Kidney epithelial cell (primary cell): Measurements from ENCODE around the gene MMD2. TPM values are rescaled to one million over a fixed set of nuclear protein-coding genes. Genes with fewer than 3 reads are reported as not detected.
"Not testable (repeated sequence)": the region's sequence is repeated elsewhere in the genome, so short reads cannot be mapped to it uniquely, and the experiment has no call there.

ENCODE experiments used
- DNase-seq: peaks from one replicate; pipeline ENCODE4 v3.0.0-alpha.2; 2010; ENCODE audit warnings: low read depth
- H3K27me3 ChIP-seq: 2 replicates; pipeline ENCODE4 v1.6.0; 2011; ENCODE audit warnings: low read length; ENCODE audit not compliant: control insufficient read depth, insufficient read depth
- H3K36me3 ChIP-seq: 2 replicates; pipeline ENCODE4 v1.5.1; 2011; ENCODE audit warnings: low read length; ENCODE audit not compliant: control insufficient read depth, insufficient read depth
- H3K4me3 ChIP-seq: 2 replicates; pipeline ENCODE4 v1.5.1; 2011; ENCODE audit warnings: low read depth, mild to moderate bottlenecking, control low read depth, low read length
- CTCF ChIP-seq: IDR thresholded peaks from 2 replicates; pipeline ENCODE4 v1.5.1; 2011; ENCODE audit warnings: mild to moderate bottlenecking, moderate library complexity, low read length, control low read depth, inconsistent platforms; ENCODE audit not compliant: insufficient read depth, poor library complexity, severe bottlenecking
- total RNA-seq: library from RNA; depleted of rRNA; stranded (reverse); fragments of >200 nt; gene quantifications from 2 replicates; pipeline ENCODE4 v1.2.3, GENCODE V29; 2015

Gene MMD2
- total RNA-seq, 1 donor from 2014 or later = not detected

- DNase-seq = peak; percentile 48
- peak; percentile 82 for TF ChIP-seq CTCF
- no peaks in the 10 kb centered on the region for H3K36me3 ChIP-seq
- no peaks in the 10 kb centered on the region for H3K27me3 ChIP-seq
- peak overlapping the region; percentile 88 for H3K4me3 ChIP-seq
Measured at GRCh38 chr7:4973728-4974198, 14.8 kb upstream of the MMD2 start.

GRCh38 chr7:4972446-4972845, 13.5 kb upstream of the MMD2 start:
- not testable (repeated sequence) for H3K27me3 ChIP-seq, DNase-seq, H3K36me3 ChIP-seq, H3K4me3 ChIP-seq

GRCh38 chr7:4965295-4966022, 6.5 kb upstream of the MMD2 start:
- Histone ChIP-seq H3K36me3 (no peaks in the 10 kb centered on the region), H3K4me3 (no peak overlapping the region), H3K27me3 (peaks cover 5% of the 10 kb centered on the region)
- DNase-seq = no peak
- TF ChIP-seq CTCF = no peak

- DNase-seq = no peak
- Histone ChIP-seq H3K36me3 (no peaks in the 10 kb centered on the region), H3K4me3 (no peak overlapping the region), H3K27me3 (peaks cover 9% of the 10 kb centered on the region)
- TF ChIP-seq CTCF = no peak
Measured at GRCh38 chr7:4964506-4964905, 5.5 kb upstream of the MMD2 start.

GRCh38 chr7:4962872-4963775, 4.1 kb upstream of the MMD2 start:
- H3K36me3 ChIP-seq = no peaks in the 10 kb centered on the region
- no peak for DNase-seq
- TF ChIP-seq CTCF = no peak
- H3K4me3 ChIP-seq = no peak overlapping the region
- peaks cover 17% of the 10 kb centered on the region for H3K27me3 ChIP-seq

GRCh38 chr7:4960363-4960762, 1.4 kb upstream of the MMD2 start:
- Histone ChIP-seq H3K27me3 (peaks cover 24% of the 10 kb centered on the region), H3K36me3 (no peaks in the 10 kb centered on the region), H3K4me3 (no peak overlapping the region)
- no peak for DNase-seq
- TF ChIP-seq CTCF = no peak
